GM20000 (cell line): Measurements from ENCODE around the gene SLC6A3.
"Not testable (repeated sequence)": the region's sequence is repeated elsewhere in the genome, so short reads cannot be mapped to it uniquely, and the experiment has no call there.

Experiments
- DNase-seq: peaks from one replicate; pipeline ENCODE4 v3.0.0; 2012; ENCODE audit warnings: low spot score
- CTCF ChIP-seq: IDR thresholded peaks from 2 replicates; pipeline ENCODE4 v1.5.1; 2012; ENCODE audit warnings: mild to moderate bottlenecking, control low read depth; ENCODE audit errors: extremely low read depth, missing control alignments

Gene SLC6A3

GRCh38 chr5:1430121-1430795, 15.0 kb downstream of the SLC6A3 start:
- no peak for DNase-seq
- no peak for TF ChIP-seq CTCF

GRCh38 chr5:1429496-1429895, 15.7 kb downstream of the SLC6A3 start:
- DNase-seq = no peak
- TF ChIP-seq CTCF = no peak

- no peak for TF ChIP-seq CTCF
These were observed 16.2 kb downstream of the SLC6A3 start for GRCh38 chr5:1429066-1429465.

DNA sequence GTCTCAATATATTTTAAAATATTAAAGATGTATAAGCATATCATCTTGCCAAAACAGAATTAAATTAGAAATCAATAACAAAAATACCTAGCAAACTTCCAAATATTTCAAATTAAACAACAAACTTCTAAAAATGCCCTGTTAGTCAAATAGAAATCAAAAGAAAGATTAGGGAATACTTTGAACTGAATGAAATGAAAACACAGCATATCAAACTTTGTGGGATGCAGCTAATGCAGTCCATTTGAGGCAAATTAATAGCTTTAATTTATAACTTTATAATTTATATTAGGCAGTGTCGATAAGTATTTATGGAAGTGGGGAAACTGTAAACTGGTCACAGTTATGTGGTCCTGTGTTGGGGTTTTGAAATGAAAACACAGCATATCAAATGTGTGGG, 17.1 kb downstream of the SLC6A3 start:
- TF ChIP-seq CTCF = no peak

More at GRCh38 chr5:1429066-1429465, 16.2 kb downstream of the SLC6A3 start:
- DNase-seq = no peak

GRCh38 chr5:1424716-1425115, 20.5 kb downstream of the SLC6A3 start:
- no peak for DNase-seq
- TF ChIP-seq CTCF = no peak

More for the DNA sequence above, 17.1 kb downstream of the SLC6A3 start:
- DNase-seq = no peak

GRCh38 chr5:1423901-1424603, 21.2 kb downstream of the SLC6A3 start:
- no peak for DNase-seq
- TF ChIP-seq CTCF = no peak

DNA sequence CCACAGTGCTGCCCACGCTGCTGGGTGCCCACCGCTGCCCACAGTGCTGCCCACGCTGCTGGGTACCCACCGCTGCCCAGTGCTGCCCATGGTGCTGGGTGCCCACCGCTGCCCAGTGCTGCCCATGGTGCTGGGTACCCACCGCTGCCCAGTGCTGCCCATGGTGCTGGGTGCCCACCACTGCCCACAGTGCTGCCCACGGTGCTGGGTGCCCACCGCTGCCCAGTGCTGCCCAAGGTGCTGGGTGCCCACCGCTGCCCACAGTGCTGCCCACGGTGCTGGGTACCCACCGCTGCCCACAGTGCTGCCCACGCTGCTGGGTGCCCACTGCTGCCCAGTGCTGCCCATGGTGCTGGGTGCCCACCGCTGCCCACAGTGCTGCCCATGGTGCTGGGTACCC, 22.7 kb downstream of the SLC6A3 start:
- DNase-seq = not testable (repeated sequence)
